Neural cell (in vitro differentiated cells): ENCODE measurements around the gene SLC10A3. TPM values are rescaled to one million over a fixed set of nuclear protein-coding genes. Genes with fewer than 3 reads are reported as not detected.

Experiments used
- H2AFZ ChIP-seq: fragments of 200-600, 300-800 bp; sonication (generic), shearing (Covaris generic); 2 replicates; pipeline ENCODE4 v1.6.0; 2014; ENCODE audit warnings: low read depth, mild to moderate bottlenecking, antibody characterized with exemption, low read length, moderate library complexity
- H3F3A ChIP-seq: fragments of 200-600 bp; shearing (Covaris generic); 2 replicates; pipeline ENCODE4 v1.6.1; 2016; ENCODE audit warnings: mild to moderate bottlenecking, moderate library complexity, mixed read lengths, antibody characterized with exemption, low read length; ENCODE audit not compliant: insufficient read depth, poor library complexity, severe bottlenecking
- H3K27ac ChIP-seq: fragments of 200-600, 300-800 bp; sonication (generic), shearing (Covaris generic); 2 replicates; pipeline ENCODE4 v1.5.1; 2014; ENCODE audit warnings: mild to moderate bottlenecking, low read length, moderate library complexity
- H3K27me3 ChIP-seq: fragments of 300-800, 200-600 bp; sonication (generic), shearing (Covaris generic); 2 replicates; pipeline ENCODE4 v1.6.0; 2014; ENCODE audit warnings: mild to moderate bottlenecking, low read depth, low read length, moderate library complexity; ENCODE audit not compliant: insufficient read depth
- H3K36me3 ChIP-seq: fragments of 300-800, 200-600 bp; sonication (generic), shearing (Covaris generic); 2 replicates; pipeline ENCODE4 v1.5.1; 2014; ENCODE audit warnings: mild to moderate bottlenecking, antibody characterized with exemption, low read length, moderate library complexity; ENCODE audit not compliant: insufficient read depth
- H3K4me2 ChIP-seq: fragments of 300-800, 200-600 bp; sonication (generic), shearing (Covaris generic); 2 replicates; pipeline ENCODE4 v1.6.0; 2014; ENCODE audit warnings: mild to moderate bottlenecking, low read length
- H3K4me3 ChIP-seq: fragments of 300-800, 200-600 bp; sonication (generic), shearing (Covaris generic); 2 replicates; pipeline ENCODE4 v1.5.1; 2014; ENCODE audit warnings: mild to moderate bottlenecking, low read length, moderate library complexity
- H3K79me2 ChIP-seq: fragments of 200-600 bp; shearing (Covaris generic); replicated peaks from 2 replicates; pipeline ENCODE4 v1.6.0; 2014; ENCODE audit warnings: mild to moderate bottlenecking, low read length, moderate library complexity; ENCODE audit not compliant: insufficient read depth
- H3K9ac ChIP-seq: fragments of 300-800, 200-600 bp; sonication (generic), shearing (Covaris generic); 2 replicates; pipeline ENCODE4 v1.6.1; 2016; ENCODE audit warnings: mild to moderate bottlenecking, low read length, mixed read lengths
- H3K9me2 ChIP-seq: fragments of 200-600 bp; shearing (Covaris generic); 2 replicates; pipeline ENCODE4 v1.6.1; 2016; ENCODE audit warnings: mild to moderate bottlenecking, low read length, mixed read lengths; ENCODE audit not compliant: insufficient read depth
- H3K9me3 ChIP-seq: fragments of 200-600, 300-800 bp; sonication (generic), shearing (Covaris generic); 2 replicates; pipeline ENCODE4 v1.6.1; 2016; ENCODE audit warnings: mild to moderate bottlenecking, mixed run types, low read length, moderate library complexity, mixed read lengths
- H4K20me1 ChIP-seq: fragments of 200-600 bp; shearing (Covaris generic); 2 replicates; pipeline ENCODE4 v1.6.1; 2016; ENCODE audit warnings: mild to moderate bottlenecking, mixed run types; ENCODE audit not compliant: insufficient read depth
- CTCF ChIP-seq: fragments of 450-650 bp; IDR thresholded peaks from 2 replicates; pipeline ENCODE4 v1.5.1; 2014; ENCODE audit warnings: antibody characterized with exemption, mild to moderate bottlenecking, moderate library complexity; ENCODE audit not compliant: poor library complexity, severe bottlenecking
- EP300 ChIP-seq: fragments of 450-650 bp; conservative IDR thresholded peaks from 2 replicates; pipeline ENCODE4 v1.6.1; 2014; ENCODE audit warnings: antibody characterized with exemption, mild to moderate bottlenecking, moderate library complexity; ENCODE audit not compliant: poor library complexity, severe bottlenecking
- EZH2 ChIP-seq: fragments of 200-600, 300-800 bp; shearing (Covaris generic), sonication (generic); IDR thresholded peaks from 2 replicates; pipeline ENCODE4 v1.6.1; 2014; ENCODE audit warnings: antibody characterized with exemption, low read length, borderline replicate concordance, mild to moderate bottlenecking; ENCODE audit not compliant: insufficient read depth, poor library complexity, severe bottlenecking
- MXI1 ChIP-seq: fragments of 450-650 bp; conservative IDR thresholded peaks from 2 replicates; pipeline ENCODE4 v1.6.1; 2014; ENCODE audit warnings: antibody characterized with exemption, mild to moderate bottlenecking; ENCODE audit not compliant: poor library complexity, severe bottlenecking
- POLR2AphosphoS5 ChIP-seq: IDR thresholded peaks from 2 replicates; pipeline ENCODE4 v1.6.1; 2012
- RAD21 ChIP-seq: fragments of 450-650 bp; conservative IDR thresholded peaks from 2 replicates; pipeline ENCODE4 v1.6.1; 2014; ENCODE audit warnings: antibody characterized with exemption, mild to moderate bottlenecking, moderate library complexity
- REST ChIP-seq: IDR thresholded peaks from 2 replicates; pipeline ENCODE4 v1.6.1; 2012; ENCODE audit warnings: borderline replicate concordance
- SMC3 ChIP-seq: fragments of 450-650 bp; conservative IDR thresholded peaks from 2 replicates; pipeline ENCODE4 v1.6.1; 2014; ENCODE audit warnings: antibody characterized with exemption, mild to moderate bottlenecking, moderate library complexity; ENCODE audit not compliant: poor library complexity
- TAF1 ChIP-seq: IDR thresholded peaks from 2 replicates; pipeline ENCODE4 v1.6.1; 2012; ENCODE audit warnings: low read depth
- polyA plus RNA-seq: library from polyadenylated mRNA; depleted of rRNA; stranded (reverse); fragments of >200 nt; gene quantifications from 2 replicates; pipeline ENCODE4 v1.2.3, GENCODE V29; 2014

SLC10A3 gene
- polyA plus RNA-seq, 1 donor from 2014 or later: 2.7 TPM

GRCh38 chrX:154535892-154536291 lies 45.5 kb upstream of the SLC10A3 start:
- Histone ChIP-seq H3K4me2 (no peak overlapping the region), H3K9me2 (no peaks in the 10 kb centered on the region), H3K9ac (no peak overlapping the region), H4K20me1 (no peaks in the 10 kb centered on the region), H3K36me3 (no peaks in the 10 kb centered on the region), H3F3A (no peaks in the 10 kb centered on the region), H2AFZ (no peak overlapping the region), H3K27ac (no peak overlapping the region), H3K9me3 (no peaks in the 10 kb centered on the region), H3K4me3 (no peak overlapping the region), H3K79me2 (no peaks in the 10 kb centered on the region), H3K27me3 (no peaks in the 10 kb centered on the region)
- no peak for TF ChIP-seq CTCF
- TF ChIP-seq EZH2: no peak
- TF ChIP-seq MXI1: no peak
- TF ChIP-seq TAF1: no peak
- no peak for TF ChIP-seq EP300
- no peak for TF ChIP-seq POLR2AphosphoS5
- TF ChIP-seq REST: no peak
- TF ChIP-seq SMC3: no peak
- TF ChIP-seq RAD21: no peak

DNA sequence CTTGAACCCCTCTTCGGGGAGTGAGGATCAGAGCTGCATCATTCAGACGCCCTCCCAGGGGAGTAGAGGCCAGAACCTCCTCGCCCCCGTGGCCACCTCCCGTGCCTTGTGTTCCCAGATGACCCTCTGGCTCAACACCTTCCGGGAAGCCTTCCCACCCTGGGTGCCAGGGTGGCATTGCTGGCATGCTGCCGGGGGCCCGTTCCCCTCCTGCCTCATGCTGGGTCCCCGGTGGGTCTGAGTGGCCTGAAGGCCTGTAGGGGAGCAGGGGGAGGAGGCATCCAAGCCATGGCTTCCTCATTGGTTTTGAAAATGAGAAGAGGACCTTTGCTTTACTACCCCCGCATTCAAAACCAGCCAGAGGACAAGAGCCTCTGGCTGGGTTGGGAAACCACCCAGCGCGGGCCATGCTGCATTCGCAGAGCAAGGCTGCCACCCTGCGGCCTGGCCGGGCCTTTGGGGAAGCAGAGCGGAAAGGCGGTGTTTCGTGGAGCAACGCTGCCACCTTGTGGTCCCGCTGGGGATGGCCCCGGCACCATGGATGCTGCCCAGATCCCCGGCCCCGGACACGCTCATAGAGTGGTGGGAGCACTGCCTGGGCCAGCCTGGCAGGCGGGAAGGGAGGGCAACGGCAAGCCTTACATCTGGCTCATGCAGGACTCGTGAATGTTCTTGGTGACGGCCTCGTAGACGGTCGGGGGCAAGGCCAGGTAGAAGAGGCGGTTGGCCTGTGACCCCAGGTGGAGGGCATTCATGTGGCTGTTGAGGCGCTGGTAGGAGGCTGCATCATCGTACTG lies 44.3 kb upstream of the SLC10A3 start:
- Histone ChIP-seq H3K27ac (no peak overlapping the region), H3K27me3 (no peaks in the 10 kb centered on the region)

More for the DNA sequence above, 44.3 kb upstream of the SLC10A3 start:
- Histone ChIP-seq H3K36me3 (no peaks in the 10 kb centered on the region), H2AFZ (no peak overlapping the region), H3K9me2 (no peaks in the 10 kb centered on the region), H3K9ac (peak overlapping the region; percentile 9), H3K4me3 (no peak overlapping the region), H4K20me1 (no peaks in the 10 kb centered on the region), H3K4me2 (no peak overlapping the region), H3K79me2 (no peaks in the 10 kb centered on the region), H3F3A (no peaks in the 10 kb centered on the region), H3K9me3 (no peaks in the 10 kb centered on the region)
- TF ChIP-seq CTCF: peak; percentile 98
- TF ChIP-seq SMC3: peak; percentile 95
- TF ChIP-seq EZH2: no peak
- TF ChIP-seq REST: no peak
- TF ChIP-seq EP300: no peak
- TF ChIP-seq TAF1: no peak
- peak; percentile 61 for TF ChIP-seq MXI1
- no peak for TF ChIP-seq POLR2AphosphoS5
- peak; percentile 99 for TF ChIP-seq RAD21
